Activated CD8-positive, alpha-beta T cell treated with anti-CD3 and anti-CD28 coated beads for 36 hours (primary cell): ENCODE results near the gene PLCB3. TPM values are rescaled to one million over a fixed set of nuclear protein-coding genes. Genes with fewer than 3 reads are reported as not detected.
"Not testable (repeated sequence)": the region's sequence is repeated elsewhere in the genome, so short reads cannot be mapped to it uniquely, and the experiment has no call there.

Experiments used
- ATAC-seq: fragments of 200-7000 bp; cut with Tn5 transposase; one replicate; pipeline ENCODE4 v1.10.0; 2021; ENCODE audit warnings: mild to moderate bottlenecking, moderate library complexity
- CTCF ChIA-PET: fragments of 350-600 bp; sonication (Branson Sonifier 250); formaldehyde crosslinking; loops from one replicate; lab custom pipeline; 2021; ENCODE audit warnings: antibody characterized with exemption; lab: Charles Lee
- POLR2A ChIA-PET: fragments of 350-600 bp; sonication (Branson Sonifier 250); formaldehyde crosslinking; loops from one replicate; lab custom pipeline; 2021; ENCODE audit warnings: antibody characterized with exemption; lab: Charles Lee
- DNase-seq: peaks from one replicate; pipeline ENCODE4 v3.0.0-alpha.2; 2020
- H3K27ac Mint-ChIP-seq: one replicate; pipeline ENCODE4 v1.8.0; 2021; ENCODE audit warnings: mild to moderate bottlenecking, mixed read lengths
- H3K27me3 Mint-ChIP-seq: one replicate; pipeline ENCODE4 v1.8.0; 2021; ENCODE audit warnings: mixed read lengths
- H3K36me3 Mint-ChIP-seq: one replicate; pipeline ENCODE4 v1.8.0; 2021; ENCODE audit warnings: low read depth, mixed read lengths
- H3K4me1 Mint-ChIP-seq: one replicate; pipeline ENCODE4 v1.8.0; 2021; ENCODE audit warnings: low read depth, mixed read lengths
- H3K4me3 Mint-ChIP-seq: one replicate; pipeline ENCODE4 v1.8.0; 2021; ENCODE audit warnings: mild to moderate bottlenecking, moderate library complexity, mixed read lengths
- H3K9me3 Mint-ChIP-seq: one replicate; pipeline ENCODE4 v1.8.0; 2021; ENCODE audit warnings: mixed read lengths
- intact Hi-C: fragments of 100-400 bp; cut with micrococcal nuclease; formaldehyde crosslinking; loops from one replicate; pipeline ENCODE4 v1.10.0; 2022
- total RNA-seq, 2 experiments: library from RNA; stranded (reverse); gene quantifications; one replicate each; pipeline ENCODE4 v1.2.3, GENCODE V29; 2021
- TF ChIP-seq, protein P1 (sequence below): fragments of 200-600 bp; IDR thresholded peaks from one replicate; pipeline ENCODE4 v1.8.0; 2022; ENCODE audit warnings: antibody characterized with exemption, mild to moderate bottlenecking

PLCB3 gene
- total RNA-seq, 2 experiments from 2014 or later = 8.7 to 9.6 TPM

DNA sequence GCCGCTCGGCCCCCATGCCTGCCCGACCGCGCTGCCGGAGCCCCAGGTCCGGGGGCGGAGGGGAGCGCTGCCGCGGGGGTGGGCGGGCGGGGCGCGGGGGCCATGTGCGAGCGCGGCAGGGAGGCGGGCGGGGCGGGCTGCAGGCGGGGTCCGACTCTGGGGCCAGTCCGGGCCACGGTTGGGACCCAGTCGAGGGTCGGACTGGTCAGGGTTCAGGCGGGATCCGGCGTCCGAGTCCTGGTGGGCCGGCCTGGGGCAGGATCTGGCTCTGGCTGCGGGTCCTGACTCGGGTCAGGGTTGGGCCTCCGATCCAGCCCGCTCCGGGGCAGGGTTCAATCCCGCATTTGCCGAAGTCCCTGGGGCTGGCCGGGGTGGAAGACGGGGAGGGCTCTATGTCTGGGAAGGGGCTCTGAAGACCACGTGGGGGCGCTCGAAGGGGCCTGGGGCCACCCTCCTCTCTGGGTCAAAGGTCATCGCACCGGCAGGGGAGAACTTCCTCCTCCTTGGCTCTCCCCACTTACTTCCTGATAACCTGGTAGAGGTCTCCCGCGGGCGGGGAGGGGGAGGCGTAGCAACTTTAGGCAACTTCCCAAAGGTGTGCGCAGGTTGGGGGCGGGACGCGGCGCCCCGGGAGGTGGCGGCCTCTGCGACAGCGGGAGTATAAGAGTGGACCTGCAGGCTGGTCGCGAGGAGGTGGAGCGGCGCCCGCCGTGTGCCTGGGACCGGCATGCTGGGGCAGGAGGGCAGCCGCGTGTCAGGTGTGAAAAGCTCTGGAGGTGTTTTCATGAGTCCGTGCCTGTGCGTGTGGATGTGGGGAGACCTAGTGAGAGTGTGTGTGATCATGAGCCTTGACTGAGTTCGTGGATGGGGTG lies 54.6 kb downstream of the PLCB3 start:
- peak overlapping the region; percentile 90 for H3K4me3 Mint-ChIP-seq

DNA sequence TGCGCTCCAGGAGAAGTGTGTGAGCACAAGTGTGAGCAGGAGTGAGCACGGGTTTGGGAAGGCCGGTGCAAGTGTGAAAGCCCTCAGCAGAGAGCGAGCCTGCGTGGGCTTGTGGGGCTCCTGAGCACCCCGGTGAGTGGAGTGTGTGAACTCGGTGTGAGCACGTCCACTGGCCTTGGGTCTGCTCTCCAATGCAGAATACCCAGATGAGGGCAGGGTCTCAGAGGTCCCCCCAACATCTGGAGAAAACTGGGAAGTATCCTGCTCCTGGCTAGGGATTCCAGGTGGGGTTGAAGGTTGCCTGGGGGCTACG lies 55.2 kb downstream of the PLCB3 start:
- H3K4me1 Mint-ChIP-seq = peaks cover 28% of the 10 kb centered on the region
- DNase-seq = no peak
- intact Hi-C loops = loop anchor here (10.0 kb wide), 1 partner anchor 62 kb away; the partner anchor contains the start of genes FKBP2 and PPP1R14B
- peak overlapping the region; percentile 89 for H3K27ac Mint-ChIP-seq
- no peak for ATAC-seq
- H3K9me3 Mint-ChIP-seq = no peaks in the 10 kb centered on the region
- TF ChIP-seq, protein P1, sequence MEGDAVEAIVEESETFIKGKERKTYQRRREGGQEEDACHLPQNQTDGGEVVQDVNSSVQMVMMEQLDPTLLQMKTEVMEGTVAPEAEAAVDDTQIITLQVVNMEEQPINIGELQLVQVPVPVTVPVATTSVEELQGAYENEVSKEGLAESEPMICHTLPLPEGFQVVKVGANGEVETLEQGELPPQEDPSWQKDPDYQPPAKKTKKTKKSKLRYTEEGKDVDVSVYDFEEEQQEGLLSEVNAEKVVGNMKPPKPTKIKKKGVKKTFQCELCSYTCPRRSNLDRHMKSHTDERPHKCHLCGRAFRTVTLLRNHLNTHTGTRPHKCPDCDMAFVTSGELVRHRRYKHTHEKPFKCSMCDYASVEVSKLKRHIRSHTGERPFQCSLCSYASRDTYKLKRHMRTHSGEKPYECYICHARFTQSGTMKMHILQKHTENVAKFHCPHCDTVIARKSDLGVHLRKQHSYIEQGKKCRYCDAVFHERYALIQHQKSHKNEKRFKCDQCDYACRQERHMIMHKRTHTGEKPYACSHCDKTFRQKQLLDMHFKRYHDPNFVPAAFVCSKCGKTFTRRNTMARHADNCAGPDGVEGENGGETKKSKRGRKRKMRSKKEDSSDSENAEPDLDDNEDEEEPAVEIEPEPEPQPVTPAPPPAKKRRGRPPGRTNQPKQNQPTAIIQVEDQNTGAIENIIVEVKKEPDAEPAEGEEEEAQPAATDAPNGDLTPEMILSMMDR = no peak
- peaks cover 21% of the 10 kb centered on the region for H3K36me3 Mint-ChIP-seq
- CTCF ChIA-PET = interaction anchor here (1.4 to 6.0 kb wide), 2 partner anchors 11 to 55 kb away, joined by 4 to 29 read pairs; partner anchors contain the start of genes PLCB3, PRDX5 and TRMT112
- peaks cover 4% of the 10 kb centered on the region for H3K27me3 Mint-ChIP-seq
- POLR2A ChIA-PET = interaction anchor here (0.8 to 4.8 kb wide), 3 partner anchors 10 to 35 kb away, joined by 3 to 35 read pairs (median 3); partner anchors contain the start of genes CCDC88B, PRDX5 and TRMT112
- H3K4me3 Mint-ChIP-seq = peak overlapping the region; percentile 90

More for the DNA sequence above, 54.6 kb downstream of the PLCB3 start:
- peaks cover 19% of the 10 kb centered on the region for H3K36me3 Mint-ChIP-seq
- peaks cover 26% of the 10 kb centered on the region for H3K4me1 Mint-ChIP-seq
- CTCF ChIA-PET = interaction anchor here (1.4 to 6.0 kb wide), 4 partner anchors 11 to 306 kb away, joined by 4 to 29 read pairs (median 8); partner anchors contain the start of genes PLCB3, PRDX5 and TRMT112
- TF ChIP-seq, protein P1 = no peak
- DNase-seq (peak; percentile 76), ATAC-seq (peak; percentile 3)
- H3K27ac Mint-ChIP-seq = peak overlapping the region; percentile 89
- intact Hi-C loops = loop anchor here (10.0 kb wide), 1 partner anchor 61 kb away; the partner anchor contains the start of genes FKBP2 and PPP1R14B
- H3K27me3 Mint-ChIP-seq = peaks cover 5% of the 10 kb centered on the region
- POLR2A ChIA-PET = interaction anchor here (0.8 to 5.3 kb wide), 7 partner anchors 11 to 100 kb away, joined by 3 to 55 read pairs (median 6); partner anchors contain the start of genes CCDC88B, FERMT3, PRDX5 and TRMT112
- H3K9me3 Mint-ChIP-seq = no peaks in the 10 kb centered on the region

DNA sequence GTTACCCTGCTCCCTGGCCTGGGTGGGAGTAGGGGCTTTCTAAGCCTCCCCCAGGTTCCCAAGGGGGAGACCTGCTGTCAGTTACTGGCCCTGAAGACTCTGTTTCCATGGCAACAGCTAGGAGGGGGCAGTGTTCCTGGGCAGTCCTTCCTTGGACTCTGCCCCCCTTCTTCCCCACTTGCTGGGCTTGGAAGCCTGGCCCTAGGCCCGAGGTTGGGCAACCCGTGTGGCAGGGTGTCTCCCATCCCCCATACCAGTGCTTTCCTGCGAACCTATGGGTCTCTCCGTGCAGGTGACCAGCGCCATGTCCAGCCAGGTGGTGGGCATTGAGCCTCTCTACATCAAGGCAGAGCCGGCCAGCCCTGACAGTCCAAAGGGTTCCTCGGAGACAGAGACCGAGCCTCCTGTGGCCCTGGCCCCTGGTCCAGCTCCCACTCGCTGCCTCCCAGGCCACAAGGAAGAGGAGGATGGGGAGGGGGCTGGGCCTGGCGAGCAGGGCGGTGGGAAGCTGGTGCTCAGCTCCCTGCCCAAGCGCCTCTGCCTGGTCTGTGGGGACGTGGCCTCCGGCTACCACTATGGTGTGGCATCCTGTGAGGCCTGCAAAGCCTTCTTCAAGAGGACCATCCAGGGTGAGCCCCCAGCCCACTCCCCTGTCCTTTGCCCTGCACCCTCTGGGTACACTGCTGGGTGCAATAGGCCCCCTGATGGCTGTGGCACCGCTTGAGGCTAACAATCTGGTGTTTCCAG lies 55.7 kb downstream of the PLCB3 start:
- TF ChIP-seq, protein P1 = no peak
- ATAC-seq = no peak
- H3K27ac Mint-ChIP-seq = peak overlapping the region; percentile 89
- H3K9me3 Mint-ChIP-seq = no peaks in the 10 kb centered on the region
- H3K4me1 Mint-ChIP-seq = peaks cover 28% of the 10 kb centered on the region
- DNase-seq = no peak
- ChIA-PET CTCF (interaction anchor here (1.1 to 6.0 kb wide), 3 partner anchors 10 to 55 kb away, joined by 3 to 29 read pairs (median 4); partner anchors contain the start of genes PLCB3, PRDX5 and TRMT112), POLR2A (interaction anchor here (0.8 to 4.8 kb wide), 3 partner anchors 10 to 34 kb away, joined by 3 to 35 read pairs (median 3); partner anchors contain the start of genes CCDC88B, PRDX5 and TRMT112)
- H3K36me3 Mint-ChIP-seq = peaks cover 21% of the 10 kb centered on the region
- intact Hi-C loops = loop anchor here (10.0 kb wide), 1 partner anchor 62 kb away; the partner anchor contains the start of genes FKBP2 and PPP1R14B
- H3K4me3 Mint-ChIP-seq = peak overlapping the region; percentile 90
- H3K27me3 Mint-ChIP-seq = no peaks in the 10 kb centered on the region

DNA sequence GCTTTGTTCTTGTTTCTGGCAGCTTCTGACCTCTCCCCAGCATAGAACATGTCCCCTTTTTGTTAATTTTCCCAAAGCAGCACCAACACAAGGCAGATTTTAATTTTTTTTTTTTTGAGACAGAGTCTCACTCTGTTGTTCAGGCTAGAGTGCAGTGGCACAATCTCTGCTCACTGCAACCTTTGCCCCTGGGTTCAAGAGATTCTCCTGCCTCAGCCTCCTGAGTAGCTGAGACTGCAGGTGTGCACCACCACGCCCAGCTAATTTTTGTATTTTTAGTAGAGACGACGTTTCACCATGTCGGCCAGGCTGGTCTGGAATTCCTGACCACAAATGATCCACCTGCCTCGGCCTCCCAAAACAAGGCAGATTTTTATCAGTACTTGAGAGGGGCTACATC lies 56.5 kb downstream of the PLCB3 start:
- not testable (repeated sequence) for H3K27me3 Mint-ChIP-seq, H3K9me3 Mint-ChIP-seq, ATAC-seq, DNase-seq
- peaks cover 23% of the 10 kb centered on the region for H3K36me3 Mint-ChIP-seq
- CTCF ChIA-PET = interaction anchor here (1.1 to 6.0 kb wide), 2 partner anchors 9 to 24 kb away, joined by 3 to 29 read pairs; partner anchors contain the start of genes PRDX5 and TRMT112
- POLR2A ChIA-PET = interaction anchor here (4.8 kb wide), 1 partner anchor 9 kb away, joined by 35 read pairs; the partner anchor contains the start of genes PRDX5 and TRMT112
- peak overlapping the region; percentile 7 for H3K4me3 Mint-ChIP-seq
- peaks cover 33% of the 10 kb centered on the region for H3K4me1 Mint-ChIP-seq
- peak overlapping the region; percentile 3 for H3K27ac Mint-ChIP-seq
- intact Hi-C loops = loop anchor here (10.0 kb wide), 1 partner anchor 63 kb away; the partner anchor contains the start of genes FKBP2 and PPP1R14B
